SK-N-SH (cell line): ENCODE data around the gene ITSN1.

ENCODE experiments used
- ELF1 ChIP-seq: IDR thresholded peaks from 2 replicates; pipeline ENCODE4 v1.4.0; 2012
- FOXJ3 ChIP-seq: sonication (generic); formaldehyde crosslinking; IDR thresholded peaks from 2 replicates; pipeline ENCODE4 v1.5.1; 2020; ENCODE audit warnings: mild to moderate bottlenecking, missing genetic modification reagents
- GABPA ChIP-seq: IDR thresholded peaks from 2 replicates; pipeline ENCODE4 v1.4.0; 2012; ENCODE audit warnings: low read depth, mild to moderate bottlenecking
- TAF1 ChIP-seq: IDR thresholded peaks from 2 replicates; pipeline ENCODE4 v1.6.1; 2012; ENCODE audit warnings: low read depth, mild to moderate bottlenecking, low read length, moderate library complexity, borderline replicate concordance
- TF ChIP-seq, protein P1 (sequence below): fragments of 200-600 bp; sonication (generic); IDR thresholded peaks from 2 replicates; pipeline ENCODE4 v1.6.1; 2017; ENCODE audit warnings: antibody characterized with exemption, mild to moderate bottlenecking, moderate library complexity

DNA sequence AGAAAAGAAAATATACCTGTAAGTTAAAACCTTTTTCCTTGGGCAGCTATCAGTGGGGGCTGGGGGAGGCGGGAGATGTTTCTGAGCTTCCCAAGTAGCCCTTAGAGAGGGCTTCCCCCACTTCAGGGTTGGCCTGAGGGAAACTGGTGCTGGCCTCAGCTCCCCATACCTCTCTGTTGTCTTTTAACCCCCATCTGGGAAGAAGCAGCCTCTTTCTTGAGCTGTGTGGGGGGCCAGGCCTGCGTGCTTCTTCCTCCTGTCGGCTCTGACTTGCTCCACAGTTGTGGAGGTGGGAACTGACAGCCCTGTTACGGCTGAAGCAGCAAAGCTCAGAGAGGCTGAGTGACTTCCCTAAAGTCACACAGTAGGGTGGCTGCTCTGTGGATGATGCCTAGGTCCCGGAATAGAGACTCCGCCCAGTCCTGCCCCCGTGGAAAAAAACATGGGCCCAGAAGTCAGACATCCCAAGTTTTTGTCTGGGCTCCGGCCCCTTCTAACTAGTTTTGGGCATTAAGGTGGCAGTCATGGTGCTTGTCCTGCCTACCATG lies 218.1 kb downstream of the ITSN1 start:
- TF ChIP-seq ELF1: no peak
- no peak for TF ChIP-seq FOXJ3 (CRISPR knock-in tag)
- TF ChIP-seq, protein P1, sequence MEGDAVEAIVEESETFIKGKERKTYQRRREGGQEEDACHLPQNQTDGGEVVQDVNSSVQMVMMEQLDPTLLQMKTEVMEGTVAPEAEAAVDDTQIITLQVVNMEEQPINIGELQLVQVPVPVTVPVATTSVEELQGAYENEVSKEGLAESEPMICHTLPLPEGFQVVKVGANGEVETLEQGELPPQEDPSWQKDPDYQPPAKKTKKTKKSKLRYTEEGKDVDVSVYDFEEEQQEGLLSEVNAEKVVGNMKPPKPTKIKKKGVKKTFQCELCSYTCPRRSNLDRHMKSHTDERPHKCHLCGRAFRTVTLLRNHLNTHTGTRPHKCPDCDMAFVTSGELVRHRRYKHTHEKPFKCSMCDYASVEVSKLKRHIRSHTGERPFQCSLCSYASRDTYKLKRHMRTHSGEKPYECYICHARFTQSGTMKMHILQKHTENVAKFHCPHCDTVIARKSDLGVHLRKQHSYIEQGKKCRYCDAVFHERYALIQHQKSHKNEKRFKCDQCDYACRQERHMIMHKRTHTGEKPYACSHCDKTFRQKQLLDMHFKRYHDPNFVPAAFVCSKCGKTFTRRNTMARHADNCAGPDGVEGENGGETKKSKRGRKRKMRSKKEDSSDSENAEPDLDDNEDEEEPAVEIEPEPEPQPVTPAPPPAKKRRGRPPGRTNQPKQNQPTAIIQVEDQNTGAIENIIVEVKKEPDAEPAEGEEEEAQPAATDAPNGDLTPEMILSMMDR: no peak
- no peak for TF ChIP-seq GABPA
- TF ChIP-seq TAF1: no peak
